Measurements from ENCODE around the gene RIC3.

Gene RIC3

GRCh38 chr11:8066911-8067455 is 101.8 kb downstream of the RIC3 start:
- Histone ChIP-seq H3K4me1 (ENCODE audit: insufficient read depth, low read length) (peaks cover under 1% of the 10 kb centered on the region; the same call in 1 of the 2 replicates), H3K9me3 (ENCODE audit: control insufficient read depth, insufficient read depth, low read length) (no peaks in the 10 kb centered on the region), H3K9ac (ENCODE audit: low read depth, low read length) (no peak overlapping the region), H3K36me3 (ENCODE audit: insufficient read depth, low read length) (no peaks in the 10 kb centered on the region)

DNA sequence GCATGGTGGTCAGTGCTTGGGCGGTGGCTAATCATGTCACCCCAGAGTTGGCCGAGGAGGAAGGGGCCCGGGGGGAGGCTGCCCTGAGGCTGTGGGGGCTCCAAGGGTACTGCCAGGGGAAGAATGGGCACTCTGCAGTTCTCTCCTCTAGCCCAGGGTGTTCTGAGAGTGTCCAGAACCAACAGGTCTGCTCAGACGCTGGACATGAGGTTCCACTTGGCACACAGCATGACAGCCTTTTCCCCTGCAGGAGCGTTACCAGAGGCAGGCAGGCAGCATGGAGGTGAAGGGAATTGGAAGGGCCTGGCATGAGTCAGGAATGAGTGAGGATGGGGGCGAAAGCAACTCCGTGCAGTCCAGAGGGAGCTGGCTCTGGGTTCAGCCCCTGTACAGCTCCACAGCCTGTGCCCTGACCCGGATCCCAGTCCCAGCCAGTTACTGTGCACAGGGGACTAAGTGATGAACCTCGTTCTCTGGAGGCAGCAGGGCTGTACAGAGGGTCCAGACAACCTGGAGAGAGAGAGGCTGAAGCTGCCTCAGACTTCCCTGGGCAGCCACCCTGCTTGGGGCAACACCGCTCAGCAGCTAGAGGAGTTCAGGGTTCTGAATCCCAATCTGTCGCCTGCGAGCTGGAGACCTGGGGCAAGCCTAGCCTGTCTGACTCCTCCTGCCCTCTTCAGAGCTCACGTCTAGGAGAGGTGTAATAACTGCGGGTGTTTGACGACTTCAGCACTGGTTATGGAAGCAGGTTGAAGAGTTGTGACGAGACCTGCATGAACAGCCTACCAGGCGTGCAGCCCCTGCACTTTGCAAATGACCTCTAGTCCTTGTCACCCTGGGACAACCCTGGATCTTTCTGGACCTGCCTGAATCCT is 102.6 kb downstream of the RIC3 start:
- Histone ChIP-seq H3K36me3 (ENCODE audit: insufficient read depth, low read length) (no peaks in the 10 kb centered on the region), H3K9ac (ENCODE audit: low read depth, low read length) (no peak overlapping the region), H3K9me3 (ENCODE audit: control insufficient read depth, insufficient read depth, low read length) (no peaks in the 10 kb centered on the region), H3K4me1 (ENCODE audit: insufficient read depth, low read length) (no peaks in the 10 kb centered on the region)

DNA sequence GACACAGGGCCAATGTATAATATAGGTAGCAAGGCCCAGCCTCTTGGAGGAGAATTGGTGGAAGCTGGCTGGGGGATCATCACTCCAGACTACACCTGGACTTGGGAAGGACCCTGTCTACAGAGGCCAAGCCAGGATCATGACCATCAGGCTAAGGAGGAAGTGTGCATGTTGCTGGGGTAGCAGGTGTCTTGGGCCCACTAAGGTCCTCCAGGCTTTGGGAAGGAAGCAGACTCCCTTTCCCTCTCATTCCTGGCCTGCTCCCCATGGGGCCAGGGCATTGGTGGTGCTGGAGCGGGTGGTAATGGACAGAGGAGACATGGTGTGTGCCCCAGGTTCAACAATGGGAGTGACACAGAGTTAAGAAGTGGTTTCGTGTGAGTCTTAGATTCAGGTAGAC is 103.8 kb downstream of the RIC3 start:
- Histone ChIP-seq H3K9ac (ENCODE audit: low read depth, low read length) (no peak overlapping the region), H3K9me3 (ENCODE audit: control insufficient read depth, insufficient read depth, low read length) (no peaks in the 10 kb centered on the region), H3K36me3 (ENCODE audit: insufficient read depth, low read length) (no peaks in the 10 kb centered on the region), H3K4me1 (ENCODE audit: insufficient read depth, low read length) (no peaks in the 10 kb centered on the region)

DNA sequence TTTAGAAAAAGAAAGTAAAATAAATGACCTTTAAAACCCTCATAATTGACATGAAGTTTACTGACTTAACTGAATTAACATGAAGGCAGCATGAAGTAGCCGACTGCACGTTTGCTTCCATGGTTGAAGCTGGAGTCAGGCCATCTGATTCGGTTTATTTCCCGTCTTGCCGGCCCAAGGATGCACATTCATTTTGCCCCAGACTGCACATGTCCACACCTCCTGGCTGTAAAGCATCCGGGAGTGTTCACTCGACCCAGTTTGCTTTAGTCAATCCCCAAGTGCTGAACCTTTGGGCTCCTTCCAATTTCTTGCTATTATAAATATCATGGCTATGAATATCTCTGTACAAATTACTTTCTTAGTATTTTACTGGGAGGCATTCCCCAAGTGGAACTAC is 105.5 kb downstream of the RIC3 start:
- no peaks in the 10 kb centered on the region for H3K36me3 ChIP-seq (ENCODE audit: insufficient read depth, low read length)
- no peaks in the 10 kb centered on the region for H3K4me1 ChIP-seq (ENCODE audit: insufficient read depth, low read length)
- no peak overlapping the region for H3K9ac ChIP-seq (ENCODE audit: low read depth, low read length)
- H3K9me3 ChIP-seq (ENCODE audit: control insufficient read depth, insufficient read depth, low read length): no peaks in the 10 kb centered on the region

GRCh38 chr11:8062781-8063257 is 106.0 kb downstream of the RIC3 start:
- H3K4me1 ChIP-seq (ENCODE audit: insufficient read depth, low read length): no peaks in the 10 kb centered on the region
- no peaks in the 10 kb centered on the region for H3K36me3 ChIP-seq (ENCODE audit: insufficient read depth, low read length)
- no peak overlapping the region for H3K9ac ChIP-seq (ENCODE audit: low read depth, low read length)
- no peaks in the 10 kb centered on the region for H3K9me3 ChIP-seq (ENCODE audit: control insufficient read depth, insufficient read depth, low read length)

DNA sequence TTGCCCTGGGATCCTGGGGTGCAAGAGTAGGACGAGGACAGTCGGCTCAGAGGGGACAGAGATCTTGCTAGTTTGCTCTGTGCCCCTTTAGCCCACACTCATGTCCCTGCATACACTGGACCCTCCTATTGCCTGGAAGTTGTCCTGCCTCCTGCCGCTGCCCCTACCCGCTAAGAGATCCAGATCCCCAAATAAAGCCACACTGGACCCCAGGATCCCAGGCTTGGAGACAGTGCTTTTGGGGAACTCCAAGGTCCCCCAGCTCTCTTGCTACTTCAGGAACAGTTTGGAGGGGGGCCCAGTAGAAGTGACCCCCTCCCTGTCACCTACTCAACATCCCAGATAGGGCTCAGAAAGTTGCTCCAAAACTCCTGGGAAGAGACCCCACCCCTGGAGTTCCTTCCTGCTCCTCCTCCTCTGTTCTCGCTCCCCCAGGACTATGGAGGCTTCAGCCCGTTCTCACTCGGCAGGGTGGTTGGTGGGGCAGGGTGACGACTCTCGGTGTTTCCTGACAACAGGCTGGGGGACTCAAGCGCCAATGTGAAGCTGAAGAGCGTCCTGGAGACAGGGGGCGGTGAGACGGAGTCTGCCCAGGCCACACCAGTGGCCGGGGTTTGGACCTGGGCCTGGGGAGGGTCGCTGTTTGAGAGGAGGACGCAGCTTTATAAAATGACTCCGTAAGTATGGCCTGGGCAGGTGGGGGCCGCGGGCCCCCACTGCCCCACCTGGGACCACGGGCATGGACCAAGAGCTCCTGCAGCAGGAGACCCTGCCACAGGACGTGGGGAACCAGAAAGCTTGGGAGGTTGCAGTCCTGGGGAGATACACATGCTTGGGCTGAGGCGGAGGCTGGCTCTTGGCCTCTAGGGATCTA is 107.0 kb downstream of the RIC3 start:
- no peaks in the 10 kb centered on the region for H3K4me1 ChIP-seq (ENCODE audit: insufficient read depth, low read length)
- no peaks in the 10 kb centered on the region for H3K9me3 ChIP-seq (ENCODE audit: control insufficient read depth, insufficient read depth, low read length)
- H3K36me3 ChIP-seq (ENCODE audit: insufficient read depth, low read length): no peaks in the 10 kb centered on the region
- H3K9ac ChIP-seq (ENCODE audit: low read depth, low read length): no peak overlapping the region

DNA sequence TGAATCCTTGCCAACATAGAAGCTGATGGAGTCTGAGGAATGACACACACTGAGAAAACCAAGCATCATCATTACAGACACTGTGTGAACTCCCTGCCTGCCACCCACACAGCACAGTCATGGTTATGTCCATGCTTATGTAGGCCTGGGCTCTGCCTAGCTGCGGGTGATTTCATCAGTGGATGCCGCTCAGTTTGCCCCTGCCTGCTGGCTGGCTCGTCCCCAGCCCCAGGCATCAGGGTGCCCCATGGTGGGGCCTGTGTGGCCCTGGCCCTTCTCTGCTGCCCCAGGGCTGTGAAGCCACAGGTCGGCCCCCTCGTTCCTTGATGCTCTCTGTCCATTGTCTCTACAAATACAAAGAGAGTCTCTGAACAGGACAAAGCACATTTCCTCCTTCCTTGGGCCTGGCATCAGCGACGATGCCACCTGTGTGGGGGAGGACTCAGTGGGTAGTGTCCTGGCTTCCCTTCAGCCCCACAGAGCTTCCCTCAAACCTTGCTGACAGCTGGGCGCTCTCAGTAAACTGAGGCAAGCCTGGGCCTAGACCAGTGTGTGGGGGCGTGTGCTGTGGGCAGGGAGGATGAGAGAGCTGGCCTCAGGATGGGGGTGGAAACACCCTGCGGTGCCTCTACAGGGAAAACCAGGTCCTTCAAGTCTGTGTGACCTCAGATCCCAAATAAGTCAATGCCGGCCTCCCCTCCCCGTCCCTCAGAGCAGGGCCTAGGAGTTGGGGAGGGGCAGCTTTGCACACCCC is 107.8 kb downstream of the RIC3 start:
- Histone ChIP-seq H3K36me3 (ENCODE audit: insufficient read depth, low read length) (no peaks in the 10 kb centered on the region), H3K9me3 (ENCODE audit: control insufficient read depth, insufficient read depth, low read length) (no peaks in the 10 kb centered on the region), H3K9ac (ENCODE audit: low read depth, low read length) (no peak overlapping the region), H3K4me1 (ENCODE audit: insufficient read depth, low read length) (no peaks in the 10 kb centered on the region)

- no peaks in the 10 kb centered on the region for H3K9me3 ChIP-seq (ENCODE audit: control insufficient read depth, insufficient read depth, low read length)
- no peaks in the 10 kb centered on the region for H3K4me1 ChIP-seq (ENCODE audit: insufficient read depth, low read length)
- H3K9ac ChIP-seq (ENCODE audit: low read depth, low read length): no peak overlapping the region
These were observed 108.6 kb downstream of the RIC3 start for GRCh38 chr11:8060146-8060719.

DNA sequence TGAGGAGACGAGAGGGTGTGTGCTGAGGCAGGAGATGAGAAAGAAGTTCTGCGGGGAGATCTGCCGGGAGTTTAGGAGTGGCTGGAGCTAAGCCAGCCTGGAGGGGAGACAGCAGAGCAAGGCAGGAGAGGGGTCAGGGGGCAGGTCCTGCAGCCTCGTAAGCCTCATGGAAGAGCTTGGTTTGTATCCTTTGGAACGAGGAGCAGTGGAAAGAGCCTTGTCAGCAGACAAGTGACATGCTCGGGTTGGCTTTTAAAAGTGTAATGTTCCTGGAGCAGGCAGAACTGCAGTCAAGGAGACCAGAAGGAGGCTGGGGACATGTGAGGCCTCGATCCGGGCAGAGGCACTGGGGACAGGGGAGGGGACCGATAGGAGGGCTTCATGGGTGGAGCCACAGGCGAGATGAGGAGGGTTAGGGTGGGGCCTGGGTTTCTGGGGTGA is 109.2 kb downstream of the RIC3 start:
- no peaks in the 10 kb centered on the region for H3K9me3 ChIP-seq (ENCODE audit: control insufficient read depth, insufficient read depth, low read length)
- H3K36me3 ChIP-seq (ENCODE audit: insufficient read depth, low read length): no peaks in the 10 kb centered on the region
- H3K9ac ChIP-seq (ENCODE audit: low read depth, low read length): no peak overlapping the region
- H3K4me1 ChIP-seq (ENCODE audit: insufficient read depth, low read length): no peaks in the 10 kb centered on the region

More at GRCh38 chr11:8060146-8060719, 108.6 kb downstream of the RIC3 start:
- no peaks in the 10 kb centered on the region for H3K36me3 ChIP-seq (ENCODE audit: insufficient read depth, low read length)

DNA sequence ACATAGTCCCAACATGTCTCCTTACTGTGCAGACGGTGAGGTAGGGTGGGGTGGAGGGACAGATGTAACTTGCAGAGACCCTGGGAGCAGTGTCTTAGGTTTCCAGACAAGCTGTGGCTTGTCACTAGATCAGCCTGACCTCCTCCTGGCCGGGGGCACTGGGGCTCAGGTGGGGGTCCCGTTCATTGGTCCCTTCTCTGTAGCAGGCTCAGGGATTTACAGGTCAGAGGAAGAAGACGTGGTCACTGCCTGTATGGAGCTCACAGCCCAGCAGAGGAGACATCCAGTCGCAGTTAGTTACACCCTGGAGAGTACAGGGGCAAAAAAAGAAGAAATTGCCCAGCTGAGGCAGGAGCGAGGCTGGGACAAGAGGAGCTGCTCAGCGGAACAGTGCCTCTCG is 109.8 kb downstream of the RIC3 start:
- no peak overlapping the region for H3K9ac ChIP-seq (ENCODE audit: low read depth, low read length)
- H3K4me1 ChIP-seq (ENCODE audit: insufficient read depth, low read length): no peaks in the 10 kb centered on the region
- no peaks in the 10 kb centered on the region for H3K9me3 ChIP-seq (ENCODE audit: control insufficient read depth, insufficient read depth, low read length)
- H3K36me3 ChIP-seq (ENCODE audit: insufficient read depth, low read length): no peaks in the 10 kb centered on the region

DNA sequence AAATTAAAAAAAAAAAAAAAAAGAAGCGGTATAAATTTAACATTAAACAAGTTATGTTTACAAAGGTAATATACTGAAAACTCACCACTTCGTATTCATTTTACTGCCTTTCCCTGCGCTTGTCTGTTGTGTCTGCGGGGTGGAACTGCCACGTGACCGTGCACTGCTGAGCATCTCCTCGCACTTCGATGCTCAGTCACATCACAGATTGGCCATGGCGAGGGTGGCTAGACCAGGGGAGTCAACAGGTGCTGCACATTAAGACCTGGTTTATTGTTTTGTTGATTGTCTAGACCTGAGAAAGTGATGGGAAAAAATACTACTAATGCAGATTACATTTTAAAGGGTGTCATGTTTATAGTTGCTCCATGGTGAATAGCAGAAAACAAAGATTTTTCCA is 110.6 kb downstream of the RIC3 start:
- Histone ChIP-seq H3K9ac (ENCODE audit: low read depth, low read length) (no peak overlapping the region), H3K4me1 (ENCODE audit: insufficient read depth, low read length) (no peaks in the 10 kb centered on the region), H3K9me3 (ENCODE audit: control insufficient read depth, insufficient read depth, low read length) (no peaks in the 10 kb centered on the region), H3K36me3 (ENCODE audit: insufficient read depth, low read length) (no peaks in the 10 kb centered on the region)

DNA sequence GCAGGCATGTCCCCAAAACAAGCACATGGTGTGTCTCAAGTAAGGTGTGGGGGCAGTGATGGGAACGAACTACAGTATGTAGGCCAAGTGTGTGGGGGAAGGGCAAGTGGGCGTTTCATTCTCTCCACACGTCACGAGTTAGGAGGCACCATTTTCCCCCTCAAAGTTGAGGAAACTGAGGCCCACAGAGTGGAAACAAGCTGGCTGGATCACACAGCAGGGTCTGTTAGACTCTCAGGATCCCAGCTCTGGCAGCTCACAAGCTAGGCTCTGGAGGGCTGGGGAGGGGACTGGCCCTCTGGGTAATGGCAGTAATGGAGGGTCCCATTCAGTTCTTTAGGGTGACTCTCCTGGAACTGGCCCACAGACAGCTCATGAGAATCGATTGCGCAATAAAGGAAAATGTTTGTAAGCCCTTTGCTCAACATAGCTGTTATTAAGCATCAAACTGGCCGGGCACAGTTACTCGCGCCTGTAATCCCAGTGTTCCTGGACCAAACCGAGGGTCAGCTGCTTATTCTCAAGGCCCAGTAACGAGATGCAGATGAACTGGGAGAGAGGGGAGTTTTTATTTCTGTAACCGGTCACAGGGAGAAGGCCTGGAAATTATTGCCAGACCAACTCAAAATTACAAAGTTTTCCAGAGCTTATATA is 111.9 kb downstream of the RIC3 start:
- H3K4me1 ChIP-seq (ENCODE audit: insufficient read depth, low read length): no peaks in the 10 kb centered on the region
- no peak overlapping the region for H3K9ac ChIP-seq (ENCODE audit: low read depth, low read length)
- H3K9me3 ChIP-seq (ENCODE audit: control insufficient read depth, insufficient read depth, low read length): no peaks in the 10 kb centered on the region
- no peaks in the 10 kb centered on the region for H3K36me3 ChIP-seq (ENCODE audit: insufficient read depth, low read length)
